Vagina (tissue), 2 donors: ENCODE data around the gene CUEDC2. TPM values are rescaled to one million over a fixed set of nuclear protein-coding genes. Genes with fewer than 3 reads are reported as not detected.

ENCODE experiments used
- DNase-seq, 2 donors: peaks; one replicate each; pipeline ENCODE4 v3.0.0-alpha.2; 2017; ENCODE audit errors: extremely low spot score in 2 of 2
- H3K27ac ChIP-seq: fragments of 200-600 bp; sonication (generic); one replicate; pipeline ENCODE4 v1.5.1; 2019
- H3K27me3 ChIP-seq: fragments of 200-600 bp; sonication (generic); one replicate; pipeline ENCODE4 v1.5.1; 2019
- H3K36me3 ChIP-seq, 2 donors: fragments of 200-600 bp; sonication (generic); one replicate each; pipeline ENCODE4 v1.5.1; 2017 to 2019
- H3K4me1 ChIP-seq: fragments of 200-600 bp; sonication (generic); one replicate; pipeline ENCODE4 v1.5.1; 2019
- H3K4me3 ChIP-seq, 2 donors: fragments of 200-600 bp; sonication (generic); 1 replicate in 1 of 2; 2 replicates in 1 of 2; pipeline ENCODE4 v1.5.1; 2016 to 2019
- H3K9me3 ChIP-seq: fragments of 200-600 bp; sonication (generic); one replicate; pipeline ENCODE4 v1.5.1; 2019
- CTCF ChIP-seq, 3 experiments: fragments of 450-650 bp in 2 of 3; fragments of 200-600 bp in 1 of 3; sonication (generic) in 1 of 3; IDR thresholded peaks; one replicate each; pipeline ENCODE4 v1.5.1; 2017 to 2019; ENCODE audit warnings: antibody characterized with exemption in 3 of 3, mild to moderate bottlenecking in 2 of 3, moderate library complexity in 2 of 3
- POLR2A ChIP-seq, 2 donors: fragments of 450-650 bp; IDR thresholded peaks; one replicate each; pipeline ENCODE4 v1.6.1; 2017; ENCODE audit warnings: antibody characterized with exemption in 2 of 2, mild to moderate bottlenecking in 2 of 2, moderate library complexity in 2 of 2
- POLR2AphosphoS5 ChIP-seq, 2 donors: sonication (generic); formaldehyde crosslinking; IDR thresholded peaks; one replicate each; pipeline ENCODE4 v1.9.0; 2017; ENCODE audit warnings: antibody characterized with exemption in 2 of 2, mild to moderate bottlenecking in 2 of 2, low read depth in 1 of 2; ENCODE audit not compliant: insufficient read depth in 1 of 2
- intact Hi-C: fragments of 100-400 bp; cut with DNase I; formaldehyde crosslinking; loops from one replicate; pipeline ENCODE4 v1.15.1; 2023
- total RNA-seq: library from RNA; depleted of rRNA; stranded (reverse); fragments of >200 nt; gene quantifications from one replicate; pipeline ENCODE4 v1.2.3, GENCODE V29; 2016

The CUEDC2 gene
- total RNA-seq, 1 donor from 2014 or later = 52.1 TPM

GRCh38 chr10:102384053-102384452 lies 48.3 kb downstream of the CUEDC2 start:
- intact Hi-C loops = no loop called here
- no peak for TF ChIP-seq POLR2AphosphoS5 (IDR thresholded peaks at IDR 0.05; ENCODE audit: insufficient read depth in 1 of 2, low read depth in 1 of 2)
- no peak for TF ChIP-seq CTCF (IDR thresholded peaks at IDR 0.05)
- TF ChIP-seq POLR2A (IDR thresholded peaks at IDR 0.05) = no peak
- Histone ChIP-seq H3K4me1 (no peaks in the 10 kb centered on the region), H3K27ac (no peak overlapping the region), H3K4me3 (no peak overlapping the region), H3K36me3 (peaks cover 0 to 35% of the 10 kb centered on the region in 2 donors), H3K9me3 (no peaks in the 10 kb centered on the region), H3K27me3 (no peaks in the 10 kb centered on the region)
- no peak for DNase-seq

DNA sequence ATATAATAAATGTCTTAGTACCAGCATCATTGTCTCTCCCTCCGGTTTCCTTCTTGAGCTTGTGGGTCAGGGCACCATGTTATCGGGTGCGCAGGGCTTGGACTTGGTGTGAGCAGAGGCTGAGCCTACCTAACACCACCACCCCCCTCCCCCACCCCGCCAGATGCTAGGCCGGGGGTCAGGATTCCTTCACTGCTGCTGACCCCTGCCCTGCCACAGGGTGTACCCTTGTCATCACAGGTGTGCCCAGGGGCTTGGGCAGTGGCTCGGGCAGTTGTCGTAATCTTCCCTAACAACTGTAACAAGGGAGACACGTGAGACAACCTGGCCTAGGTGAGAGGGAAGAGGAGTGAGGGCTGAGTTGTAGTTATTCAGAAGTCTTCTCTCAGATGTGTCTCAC lies 49.5 kb downstream of the CUEDC2 start:
- H3K36me3 ChIP-seq = peaks cover 0 to 38% of the 10 kb centered on the region in 2 donors
- H3K9me3 ChIP-seq = no peaks in the 10 kb centered on the region
- H3K4me3 ChIP-seq = no peak overlapping the region
- no peaks in the 10 kb centered on the region for H3K27me3 ChIP-seq
- H3K4me1 ChIP-seq = no peaks in the 10 kb centered on the region
- TF ChIP-seq CTCF (IDR thresholded peaks at IDR 0.05) = no peak
- no peak for TF ChIP-seq POLR2A (IDR thresholded peaks at IDR 0.05)
- no peak for TF ChIP-seq POLR2AphosphoS5 (IDR thresholded peaks at IDR 0.05; ENCODE audit: insufficient read depth in 1 of 2, low read depth in 1 of 2)
- intact Hi-C loops = no loop called here
- no peak for DNase-seq
- no peak overlapping the region for H3K27ac ChIP-seq

DNA sequence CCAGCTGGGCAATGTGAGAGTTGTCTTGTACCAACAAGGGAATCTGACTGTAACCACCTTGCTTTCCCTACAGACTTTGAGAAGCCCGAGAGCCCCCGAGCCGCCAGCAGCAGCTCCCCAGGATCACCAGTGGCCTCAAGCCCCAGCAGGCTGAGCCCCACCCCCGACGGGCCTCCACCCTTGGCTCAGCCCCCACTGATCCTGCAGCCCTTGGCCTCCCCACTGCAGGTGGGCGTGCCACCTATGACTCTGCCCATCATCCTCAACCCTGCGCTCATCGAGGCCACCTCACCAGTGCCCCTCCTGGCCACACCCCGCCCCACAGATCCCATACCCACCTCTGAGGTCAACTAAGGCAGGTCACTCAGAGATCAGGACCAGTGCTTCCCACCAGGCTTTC lies 50.4 kb downstream of the CUEDC2 start:
- TF ChIP-seq POLR2AphosphoS5 (IDR thresholded peaks at IDR 0.05; ENCODE audit: insufficient read depth in 1 of 2, low read depth in 1 of 2) (no peak), CTCF (IDR thresholded peaks at IDR 0.05) (no peak), POLR2A (IDR thresholded peaks at IDR 0.05) (no peak)
- H3K4me1 ChIP-seq = no peaks in the 10 kb centered on the region
- H3K9me3 ChIP-seq = no peaks in the 10 kb centered on the region
- H3K27ac ChIP-seq = no peak overlapping the region
- no peak overlapping the region for H3K4me3 ChIP-seq
- peaks cover 0 to 44% of the 10 kb centered on the region in 2 donors for H3K36me3 ChIP-seq
- intact Hi-C loops = no loop called here
- DNase-seq = no peak
- H3K27me3 ChIP-seq = no peaks in the 10 kb centered on the region

- Histone ChIP-seq H3K9me3 (no peaks in the 10 kb centered on the region), H3K36me3 (peaks cover 0 to 70% of the 10 kb centered on the region in 2 donors)
- TF ChIP-seq POLR2AphosphoS5 (IDR thresholded peaks at IDR 0.05; ENCODE audit: insufficient read depth in 1 of 2, low read depth in 1 of 2) (no peak), POLR2A (IDR thresholded peaks at IDR 0.05) (no peak), CTCF (IDR thresholded peaks at IDR 0.05) (no peak)
Measured at GRCh38 chr10:102379383-102379782, 53.0 kb downstream of the CUEDC2 start.

DNA sequence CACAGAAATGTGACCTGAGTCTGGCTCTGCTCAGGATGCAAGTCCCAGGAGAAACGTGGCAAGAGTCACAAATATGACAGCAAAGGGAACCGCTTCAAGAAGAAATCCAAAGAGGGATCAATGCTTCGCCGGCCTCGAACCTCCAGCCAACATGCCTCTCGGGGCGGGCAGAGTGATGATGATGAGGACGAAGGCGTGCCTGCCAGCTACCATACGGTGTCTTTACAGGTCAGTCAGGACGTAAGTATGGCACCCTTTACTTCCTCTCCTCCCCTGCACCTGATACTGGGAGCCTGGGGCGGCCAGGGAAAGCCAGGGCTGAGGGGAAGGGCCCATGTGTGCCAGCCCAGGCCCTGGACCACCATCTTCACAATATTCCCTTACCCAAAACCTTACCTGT lies 55.5 kb downstream of the CUEDC2 start:
- DNase-seq = no peak
- H3K27me3 ChIP-seq = no peaks in the 10 kb centered on the region
- intact Hi-C loops = no loop called here
- no peak overlapping the region for H3K27ac ChIP-seq
- TF ChIP-seq POLR2A (IDR thresholded peaks at IDR 0.05) = no peak
- no peak for TF ChIP-seq POLR2AphosphoS5 (IDR thresholded peaks at IDR 0.05; ENCODE audit: insufficient read depth in 1 of 2, low read depth in 1 of 2)
- no peak for TF ChIP-seq CTCF (IDR thresholded peaks at IDR 0.05)
- peaks cover 0 to 80% of the 10 kb centered on the region in 2 donors for H3K36me3 ChIP-seq
- no peak overlapping the region for H3K4me3 ChIP-seq
- no peaks in the 10 kb centered on the region for H3K9me3 ChIP-seq
- no peaks in the 10 kb centered on the region for H3K4me1 ChIP-seq

More at GRCh38 chr10:102379383-102379782, 53.0 kb downstream of the CUEDC2 start:
- Histone ChIP-seq H3K4me3 (no peak overlapping the region), H3K27me3 (no peaks in the 10 kb centered on the region), H3K27ac (no peak overlapping the region), H3K4me1 (no peaks in the 10 kb centered on the region)
- intact Hi-C loops = no loop called here
- DNase-seq = no peak
